ENCODE measurements around the gene ACE. TPM values are rescaled to one million over a fixed set of nuclear protein-coding genes. Genes with fewer than 3 reads are reported as not detected.

Gene ACE
- total RNA-seq, 1 experiment from 2014 or later = 4.5 TPM

DNA sequence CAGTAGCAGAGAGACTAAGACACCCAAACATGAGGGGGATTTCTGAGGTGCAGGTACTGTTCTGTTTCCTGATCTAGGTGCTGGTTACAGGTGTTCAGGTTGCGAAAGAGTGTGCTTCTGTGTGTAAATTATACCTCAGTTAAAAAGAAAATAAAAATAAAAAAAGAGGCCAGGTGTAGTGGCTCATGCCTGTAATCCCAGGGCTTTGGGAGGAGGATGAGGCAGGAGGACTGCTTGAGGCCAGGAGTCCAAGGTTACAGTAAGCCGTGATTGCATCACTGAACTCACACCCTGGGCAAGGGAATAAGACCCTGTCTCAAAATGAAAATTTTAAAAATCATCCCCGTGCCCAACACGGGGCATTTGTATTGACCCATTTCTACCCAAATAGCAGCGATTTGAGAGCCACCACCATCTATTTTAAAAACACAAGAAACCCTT is 70.2 kb downstream of the ACE start:
- TF ChIP-seq, protein P1, sequence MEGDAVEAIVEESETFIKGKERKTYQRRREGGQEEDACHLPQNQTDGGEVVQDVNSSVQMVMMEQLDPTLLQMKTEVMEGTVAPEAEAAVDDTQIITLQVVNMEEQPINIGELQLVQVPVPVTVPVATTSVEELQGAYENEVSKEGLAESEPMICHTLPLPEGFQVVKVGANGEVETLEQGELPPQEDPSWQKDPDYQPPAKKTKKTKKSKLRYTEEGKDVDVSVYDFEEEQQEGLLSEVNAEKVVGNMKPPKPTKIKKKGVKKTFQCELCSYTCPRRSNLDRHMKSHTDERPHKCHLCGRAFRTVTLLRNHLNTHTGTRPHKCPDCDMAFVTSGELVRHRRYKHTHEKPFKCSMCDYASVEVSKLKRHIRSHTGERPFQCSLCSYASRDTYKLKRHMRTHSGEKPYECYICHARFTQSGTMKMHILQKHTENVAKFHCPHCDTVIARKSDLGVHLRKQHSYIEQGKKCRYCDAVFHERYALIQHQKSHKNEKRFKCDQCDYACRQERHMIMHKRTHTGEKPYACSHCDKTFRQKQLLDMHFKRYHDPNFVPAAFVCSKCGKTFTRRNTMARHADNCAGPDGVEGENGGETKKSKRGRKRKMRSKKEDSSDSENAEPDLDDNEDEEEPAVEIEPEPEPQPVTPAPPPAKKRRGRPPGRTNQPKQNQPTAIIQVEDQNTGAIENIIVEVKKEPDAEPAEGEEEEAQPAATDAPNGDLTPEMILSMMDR (IDR thresholded peaks at IDR 0.05) = no peak
- no peak for TF ChIP-seq POLR2AphosphoS5 (IDR thresholded peaks at IDR 0.05; ENCODE audit: low read depth, low read length)
- TF ChIP-seq REST (IDR thresholded peaks at IDR 0.05; ENCODE audit: insufficient read depth in 1 of 2, low read depth in 2 of 2, low read length in 1 of 2) = no peak
- no peak for TF ChIP-seq TCF7L2 (IDR thresholded peaks at IDR 0.05; ENCODE audit: low read depth, low read length)
- no peak for TF ChIP-seq SIN3A (IDR thresholded peaks at IDR 0.05; ENCODE audit: borderline replicate concordance, insufficient read depth, low read depth, low read length)
- BruUV-seq (replicated peaks) = no TSS peak
- Histone ChIP-seq H3K27me3 (ENCODE audit: control insufficient read depth, insufficient read depth, low read length) (no peaks in the 10 kb centered on the region), H3K4me3 (ENCODE audit: low read depth in 2 of 2, low read length in 2 of 2) (no peak overlapping the region), H3K9me3 (ENCODE audit: control insufficient read depth, insufficient read depth, low read depth, low read length) (no peaks in the 10 kb centered on the region), H3K27ac (ENCODE audit: low read length) (no peak overlapping the region), H3K4me1 (ENCODE audit: control insufficient read depth, insufficient read depth, low read length) (peaks cover 5% of the 10 kb centered on the region), H3K36me3 (ENCODE audit: control insufficient read depth, insufficient read depth, low read length) (peaks cover 4% of the 10 kb centered on the region; the same call in 1 of the 2 replicates)
- in situ Hi-C loops (cut with HindIII; ENCODE audit: low pct_unique_long_range_greater_than_20kb, low sequenced_read_pairs) = no loop called here
- intact Hi-C loops (cut with micrococcal nuclease; ENCODE audit: unreplicated experiment) = no loop called here
- ChIA-PET CTCF (no interaction called here), POLR2A (no interaction called here)
- ATAC-seq (no peak), DNase-seq (ENCODE audit: low read depth, low spot score) (no peak)

Other genes starting within 250 kb of the ACE start
- 40.1 TPM for gene CYB561, start 30.8 kb upstream of the ACE start, total RNA-seq (2021; ENCODE audit: unreplicated experiment)
- not detected for gene KCNH6, start 46.3 kb downstream of the ACE start, total RNA-seq (2021; ENCODE audit: unreplicated experiment)
- 60.4 TPM for gene DCAF7, start 73.4 kb downstream of the ACE start, total RNA-seq (2021; ENCODE audit: unreplicated experiment)
- gene TACO1, start 123.8 kb downstream of the ACE start, total RNA-seq (2021; ENCODE audit: unreplicated experiment) = 17.9 TPM
- 22.3 TPM for gene MAP3K3, start 145.4 kb downstream of the ACE start, total RNA-seq (2021; ENCODE audit: unreplicated experiment)
- gene LIMD2, start 223.1 kb downstream of the ACE start, total RNA-seq (2021; ENCODE audit: unreplicated experiment) = 15.3 TPM